HL-60 (cell line): Measurements from ENCODE around the gene CFAP299.

Source experiments
- DNase-seq, 2 experiments: peaks; one replicate each; pipeline ENCODE4 v3.0.0-alpha.2; 2010 to 2020; ENCODE audit warnings: low read depth in 1 of 2, low spot score in 1 of 2
- H3K27ac ChIP-seq: fragments of 250-450 bp; sonication (Bioruptor Pico); replicated peaks from 2 replicates; pipeline ENCODE4 v1.5.1; 2020; ENCODE audit warnings: mild to moderate bottlenecking, moderate library complexity
- H3K27me3 ChIP-seq: fragments of 250-450 bp; sonication (Bioruptor Pico); 2 replicates; pipeline ENCODE4 v1.5.1; 2021; ENCODE audit warnings: mild to moderate bottlenecking, moderate library complexity; ENCODE audit not compliant: insufficient read depth, poor library complexity, severe bottlenecking
- H3K4me3 ChIP-seq: replicated peaks from 2 replicates; pipeline ENCODE4 v1.5.1; 2011; ENCODE audit warnings: mild to moderate bottlenecking, control low read depth, low read length; ENCODE audit not compliant: insufficient read depth
- CTCF ChIP-seq: IDR thresholded peaks from one replicate; pipeline ENCODE4 v1.5.1; 2011; ENCODE audit warnings: low read length, control low read depth, inconsistent platforms; ENCODE audit not compliant: insufficient read depth
- GABPA ChIP-seq: IDR thresholded peaks from 2 replicates; pipeline ENCODE4 v1.6.1; 2012; ENCODE audit warnings: low read depth
- POLR2AphosphoS5 ChIP-seq: IDR thresholded peaks from 2 replicates; pipeline ENCODE4 v1.6.1; 2012; ENCODE audit warnings: low read depth
- REST ChIP-seq: IDR thresholded peaks from 2 replicates; pipeline ENCODE4 v1.6.1; 2012; ENCODE audit warnings: low read depth; ENCODE audit not compliant: insufficient replicate concordance
- SPI1 ChIP-seq: IDR thresholded peaks from 2 replicates; pipeline ENCODE4 v1.6.1; 2012; ENCODE audit warnings: low read depth, mild to moderate bottlenecking, borderline replicate concordance

The CFAP299 gene

GRCh38 chr4:80608281-80608980 lies 272.9 kb downstream of the CFAP299 start:
- Histone ChIP-seq H3K4me3 (no peak overlapping the region), H3K27ac (no peak overlapping the region), H3K27me3 (no peaks in the 10 kb centered on the region)
- TF ChIP-seq CTCF (no peak), REST (no peak), GABPA (no peak), SPI1 (no peak), POLR2AphosphoS5 (no peak)
- DNase-seq, result no peak

- Histone ChIP-seq H3K27me3 (no peaks in the 10 kb centered on the region), H3K4me3 (no peak overlapping the region), H3K27ac (no peak overlapping the region)
- TF ChIP-seq GABPA (no peak), REST (no peak), POLR2AphosphoS5 (no peak), CTCF (no peak), SPI1 (no peak)
- no peak for DNase-seq
Measured at GRCh38 chr4:80610199-80610598, 274.7 kb downstream of the CFAP299 start.

- TF ChIP-seq SPI1 (no peak), REST (no peak), GABPA (no peak), POLR2AphosphoS5 (no peak), CTCF (no peak)
- no peak overlapping the region for H3K4me3 ChIP-seq
- no peak for DNase-seq
Measured at GRCh38 chr4:80610845-80611677, 275.5 kb downstream of the CFAP299 start.

More at GRCh38 chr4:80610845-80611677, 275.5 kb downstream of the CFAP299 start:
- Histone ChIP-seq H3K27ac (no peak overlapping the region), H3K27me3 (no peaks in the 10 kb centered on the region)
